Measurements from ENCODE around the gene CASS4. TPM values are rescaled to one million over a fixed set of nuclear protein-coding genes. Genes with fewer than 3 reads are reported as not detected.

Gene CASS4
- total RNA-seq, 1 experiment from 2014 or later, result 0.15 TPM

- H3K4me1 ChIP-seq (ENCODE audit: control insufficient read depth, insufficient read depth, low read length), result no peaks in the 10 kb centered on the region
- intact Hi-C loops (cut with micrococcal nuclease; ENCODE audit: unreplicated experiment), result no loop called here
- no peak for DNase-seq (ENCODE audit: low read depth, low spot score)
- H3K36me3 ChIP-seq (ENCODE audit: control insufficient read depth, insufficient read depth, low read length), result no peaks in the 10 kb centered on the region
- H3K4me3 ChIP-seq (ENCODE audit: low read depth in 2 of 2, low read length in 2 of 2), result no peak overlapping the region
- no peaks in the 10 kb centered on the region for H3K27me3 ChIP-seq (ENCODE audit: control insufficient read depth, insufficient read depth, low read length)
- ChIA-PET POLR2A (no interaction called here), CTCF (no interaction called here)
- BruUV-seq (replicated peaks), result no TSS peak
- no peaks in the 10 kb centered on the region for H3K9me3 ChIP-seq (ENCODE audit: control insufficient read depth, insufficient read depth, low read depth, low read length)
- ATAC-seq, result no peak
- in situ Hi-C loops (cut with HindIII; ENCODE audit: low pct_unique_long_range_greater_than_20kb, low sequenced_read_pairs), result no loop called here
- no peak for TF ChIP-seq REST (IDR thresholded peaks at IDR 0.05; ENCODE audit: insufficient read depth in 1 of 2, low read depth in 2 of 2, low read length in 1 of 2)
- no peak for TF ChIP-seq POLR2AphosphoS5 (IDR thresholded peaks at IDR 0.05; ENCODE audit: low read depth, low read length)
- TF ChIP-seq SIN3A (IDR thresholded peaks at IDR 0.05; ENCODE audit: borderline replicate concordance, insufficient read depth, low read depth, low read length), result no peak
- TF ChIP-seq TCF7L2 (IDR thresholded peaks at IDR 0.05; ENCODE audit: low read depth, low read length), result no peak
- no peak for TF ChIP-seq CTCF (IDR thresholded peaks at IDR 0.05)
- no peak overlapping the region for H3K27ac ChIP-seq (ENCODE audit: low read length)
These were observed 25.3 kb downstream of the CASS4 start for GRCh38 chr20:56437196-56437960.

- ChIA-PET CTCF (no interaction called here), POLR2A (no interaction called here)
- no TSS peak for BruUV-seq (replicated peaks)
- Histone ChIP-seq H3K4me3 (ENCODE audit: low read depth in 2 of 2, low read length in 2 of 2) (no peak overlapping the region), H3K27ac (ENCODE audit: low read length) (no peak overlapping the region), H3K36me3 (ENCODE audit: control insufficient read depth, insufficient read depth, low read length) (no peaks in the 10 kb centered on the region), H3K4me1 (ENCODE audit: control insufficient read depth, insufficient read depth, low read length) (no peaks in the 10 kb centered on the region), H3K9me3 (ENCODE audit: control insufficient read depth, insufficient read depth, low read depth, low read length) (no peaks in the 10 kb centered on the region), H3K27me3 (ENCODE audit: control insufficient read depth, insufficient read depth, low read length) (no peaks in the 10 kb centered on the region)
- TF ChIP-seq REST (IDR thresholded peaks at IDR 0.05; ENCODE audit: insufficient read depth in 1 of 2, low read depth in 2 of 2, low read length in 1 of 2) (no peak), POLR2AphosphoS5 (IDR thresholded peaks at IDR 0.05; ENCODE audit: low read depth, low read length) (no peak), CTCF (IDR thresholded peaks at IDR 0.05) (no peak), TCF7L2 (IDR thresholded peaks at IDR 0.05; ENCODE audit: low read depth, low read length) (no peak), SIN3A (IDR thresholded peaks at IDR 0.05; ENCODE audit: borderline replicate concordance, insufficient read depth, low read depth, low read length) (no peak)
- intact Hi-C loops (cut with micrococcal nuclease; ENCODE audit: unreplicated experiment), result no loop called here
- in situ Hi-C loops (cut with HindIII; ENCODE audit: low pct_unique_long_range_greater_than_20kb, low sequenced_read_pairs), result no loop called here
- DNase-seq (ENCODE audit: low read depth, low spot score), result no peak
- no peak for ATAC-seq
These were observed 26.2 kb downstream of the CASS4 start for GRCh38 chr20:56438284-56438683.

Data from Panc1 (cell line).